Measurements from ENCODE around the gene MISP. TPM values are rescaled to one million over a fixed set of nuclear protein-coding genes. Genes with fewer than 3 reads are reported as not detected.

The MISP gene
- polyA plus RNA-seq, 1 of the 3 experiments (the other 2 are of a cell fraction), result 0.08 TPM

GRCh38 chr19:804419-805165 lies 53.7 kb downstream of the MISP start:
- Histone ChIP-seq H3K36me3 (replicated peaks in 1 of 2; ENCODE audit: control insufficient read depth in 1 of 2, insufficient read depth in 2 of 2, low read length in 1 of 2) (peaks cover 49 to 74% of the 10 kb centered on the region in 2 experiments), H3K27ac (ENCODE audit: low read depth in 2 of 2, low read length in 1 of 2) (no peak overlapping the region; a peak in 1 of 4 replicates), H3K9me3 (no peaks in the 10 kb centered on the region), H3K9me2 (no peaks in the 10 kb centered on the region), H3K27me3 (ENCODE audit: insufficient read depth) (no peaks in the 10 kb centered on the region), H3K4me3 (ENCODE audit: low read depth in 2 of 2, low read length in 1 of 2) (no peak overlapping the region), H3F3A (replicated peaks; ENCODE audit: insufficient read depth) (peaks cover 13% of the 10 kb centered on the region), H3K79me2 (ENCODE audit: insufficient read depth) (peaks cover 99% of the 10 kb centered on the region), H2AFZ (ENCODE audit: low read depth) (no peak overlapping the region), H3K4me2 (no peak overlapping the region), H4K20me1 (ENCODE audit: insufficient read depth) (peaks cover 100% of the 10 kb centered on the region), H3K4me1 (ENCODE audit: control insufficient read depth in 1 of 2, insufficient read depth in 2 of 2, low read depth in 1 of 2, low read length in 1 of 2) (peaks cover 25 to 29% of the 10 kb centered on the region in 2 experiments; a peak in 2 of 4 replicates), H3K9ac (no peak overlapping the region)
- WGBS (ENCODE audit: low lambda C conversion rate), result 100% methylated on average over 13 of the region's 53 CpGs
- ChIA-PET POLR2A (interaction anchor here (1.6 kb wide), 1 partner anchor 10 kb away, joined by 6 read pairs; no protein-coding TSS in a partner anchor), CTCF (no interaction called here)
- TF ChIP-seq NRF1 (IDR thresholded peaks at IDR 0.05; ENCODE audit: low read depth, low read length) (no peak), IRF3 (IDR thresholded peaks at IDR 0.05; ENCODE audit: low read depth, low read length) (no peak), RFX5 (IDR thresholded peaks at IDR 0.05; ENCODE audit: low read length) (no peak), YY1 (IDR thresholded peaks at IDR 0.05; ENCODE audit: low read depth) (no peak), EZH2phosphoT487 (IDR thresholded peaks at IDR 0.05; ENCODE audit: borderline replicate concordance, low read depth) (no peak), RAD21 (IDR thresholded peaks at IDR 0.05; ENCODE audit: low read length) (no peak), FOXJ3 (CRISPR knock-in tag; IDR thresholded peaks at IDR 0.05) (no peak), CHD2 (IDR thresholded peaks at IDR 0.05; ENCODE audit: low read length, partially characterized antibody) (no peak), MEF2A (IDR thresholded peaks at IDR 0.05; ENCODE audit: borderline replicate concordance, low read depth) (no peak), REST (IDR thresholded peaks at IDR 0.05; ENCODE audit: low read depth, low read length) (no peak), GATA2 (CRISPR knock-in tag; IDR thresholded peaks at IDR 0.05) (no peak), FOXM1 (IDR thresholded peaks at IDR 0.05; ENCODE audit: low read depth) (no peak), GABPA (IDR thresholded peaks at IDR 0.05; ENCODE audit: low read depth) (no peak), TEAD4 (IDR thresholded peaks at IDR 0.05; ENCODE audit: borderline replicate concordance, insufficient read depth) (no peak)
- no peak for DNase-seq

Measured in SK-N-SH (cell line).